ENCODE measurements around the gene DLGAP1. TPM values are rescaled to one million over a fixed set of nuclear protein-coding genes. Genes with fewer than 3 reads are reported as not detected.
"Not testable (repeated sequence)": the region's sequence is repeated elsewhere in the genome, so short reads cannot be mapped to it uniquely, and the experiment has no call there.

Gene DLGAP1
- total and polyA plus RNA-seq, 2 donors (not counting 1 experiment from before 2014, with no cell fraction given): 0.07 to 0.61 TPM

GRCh38 chr18:3581890-3582289, 873.2 kb downstream of the DLGAP1 start:
- no peak overlapping the region for H3K4me2 ChIP-seq (replicated peaks; ENCODE audit: low read depth, low read length, poor library complexity, severe bottlenecking)
- H3K9me3 Mint-ChIP-seq (ENCODE audit: insufficient read depth): no peaks in the 10 kb centered on the region
- no peaks in the 10 kb centered on the region for H4K20me1 ChIP-seq (ENCODE audit: control insufficient read depth, insufficient read depth, low read length, poor library complexity, severe bottlenecking)
- H3K27me3 ChIP-seq (replicated peaks in 1 of 4; ENCODE audit: control extremely low read depth in 1 of 4, control insufficient read depth in 3 of 4, insufficient read depth in 4 of 4, low read length in 3 of 4): no peaks in the 10 kb centered on the region
- intact Hi-C loops (cut with micrococcal nuclease): no loop called here
- H3K27ac ChIP-seq (ENCODE audit: low read length in 2 of 2): no peak overlapping the region
- H3K9ac ChIP-seq (ENCODE audit: low read length): no peak overlapping the region
- H3K4me3 Mint-ChIP-seq: no peak overlapping the region
- H3K27me3 Mint-ChIP-seq: no peaks in the 10 kb centered on the region
- H3K9me3 ChIP-seq (ENCODE audit: control extremely low read depth in 1 of 3, control insufficient read depth in 2 of 3, insufficient read depth in 1 of 3, low read length in 2 of 3): peaks cover 0 to under 1% (median 0%) of the 10 kb centered on the region in 3 donors
- ChIA-PET POLR2A (no interaction called here), CTCF (no interaction called here)
- no peak overlapping the region for H2AFZ ChIP-seq (ENCODE audit: insufficient read depth, low read depth, low read length, poor library complexity, severe bottlenecking)
- no peak overlapping the region for H3K27ac Mint-ChIP-seq
- H3K4me1 Mint-ChIP-seq: peaks cover 38% of the 10 kb centered on the region
- TF ChIP-seq EZH2 (IDR thresholded peaks at IDR 0.05; ENCODE audit: borderline replicate concordance, insufficient read depth, low read depth, low read length, poor library complexity, severe bottlenecking) (no peak), CTCF (IDR thresholded peaks at IDR 0.05) (no peak)
- H3K36me3 ChIP-seq (replicated peaks in 1 of 2; ENCODE audit: control extremely low read depth in 1 of 2, control insufficient read depth in 1 of 2, extremely low read depth in 1 of 2, insufficient read depth in 2 of 2, low read length in 1 of 2): no peaks in the 10 kb centered on the region
- H3K4me3 ChIP-seq (ENCODE audit: control extremely low read depth in 1 of 5, extremely low read depth in 1 of 5, insufficient read depth in 1 of 5, low read depth in 2 of 5, low read length in 4 of 5): no peak overlapping the region
- peaks cover 34 to 35% of the 10 kb centered on the region in 2 donors for H3K4me1 ChIP-seq (ENCODE audit: control insufficient read depth in 2 of 2, insufficient read depth in 2 of 2, low read length in 2 of 2)
- ATAC-seq (ENCODE audit: low read depth) (no peak), DNase-seq (no peak)
- no peaks in the 10 kb centered on the region for H3K79me2 ChIP-seq (ENCODE audit: control insufficient read depth, insufficient read depth, low read length)
- over 99% methylated on average over 13 of the region's 13 CpGs for WGBS (ENCODE audit: insufficient coverage)

- ATAC-seq (ENCODE audit: low read depth): not testable (repeated sequence)
- WGBS (ENCODE audit: insufficient coverage): 97% methylated on average over 19 of the region's 22 CpGs
- H3K4me1 Mint-ChIP-seq: peaks cover 25% of the 10 kb centered on the region
These were observed 874.5 kb downstream of the DLGAP1 start for GRCh38 chr18:3580523-3581025.

More at GRCh38 chr18:3580523-3581025, 874.5 kb downstream of the DLGAP1 start:
- CTCF ChIA-PET: interaction anchor here (1.0 kb wide), 1 partner anchor 86 kb away, joined by 3 read pairs; no protein-coding TSS in a partner anchor
- H3K27ac ChIP-seq (ENCODE audit: low read length in 2 of 2); DNase-seq; POLR2A ChIA-PET; H3K4me3 Mint-ChIP-seq; H3K27me3 Mint-ChIP-seq; H3K27ac Mint-ChIP-seq; H3K27me3 ChIP-seq (replicated peaks in 1 of 4; ENCODE audit: control extremely low read depth in 1 of 4, control insufficient read depth in 3 of 4, insufficient read depth in 4 of 4, low read length in 3 of 4); intact Hi-C loops (cut with micrococcal nuclease); H3K4me3 ChIP-seq (ENCODE audit: control extremely low read depth in 1 of 5, extremely low read depth in 1 of 5, insufficient read depth in 1 of 5, low read depth in 2 of 5, low read length in 4 of 5); H2AFZ ChIP-seq (ENCODE audit: insufficient read depth, low read depth, low read length, poor library complexity, severe bottlenecking); H3K9ac ChIP-seq (ENCODE audit: low read length); H3K36me3 ChIP-seq (replicated peaks in 1 of 2; ENCODE audit: control extremely low read depth in 1 of 2, control insufficient read depth in 1 of 2, extremely low read depth in 1 of 2, insufficient read depth in 2 of 2, low read length in 1 of 2); H4K20me1 ChIP-seq (ENCODE audit: control insufficient read depth, insufficient read depth, low read length, poor library complexity, severe bottlenecking); H3K9me3 ChIP-seq (ENCODE audit: control extremely low read depth in 1 of 3, control insufficient read depth in 2 of 3, insufficient read depth in 1 of 3, low read length in 2 of 3); H3K79me2 ChIP-seq (ENCODE audit: control insufficient read depth, insufficient read depth, low read length); H3K4me2 ChIP-seq (replicated peaks; ENCODE audit: low read depth, low read length, poor library complexity, severe bottlenecking); H3K9me3 Mint-ChIP-seq (ENCODE audit: insufficient read depth): not testable (repeated sequence)
- H3K4me1 ChIP-seq (ENCODE audit: control insufficient read depth in 2 of 2, insufficient read depth in 2 of 2, low read length in 2 of 2): peaks cover 21 to 22% of the 10 kb centered on the region in 2 donors
